Spleen (tissue), 11 donors: ENCODE results near the gene SHC1. TPM values are rescaled to one million over a fixed set of nuclear protein-coding genes. Genes with fewer than 3 reads are reported as not detected.

Source experiments
- DNase-seq: peaks from one replicate; pipeline ENCODE4 v3.0.0-alpha.2; 2020
- H3K27ac ChIP-seq, 8 donors: fragments of 200-600 bp; sonication (generic) in 7 of 8; 1 replicate in 4 of 8; 2 replicates in 4 of 8; pipeline versions ENCODE4 v1.5.0 to v1.8.0; 2016 to 2021; ENCODE audit warnings: inconsistent platforms in 4 of 8, mild to moderate bottlenecking in 4 of 8, moderate library complexity in 1 of 8
- H3K27me3 ChIP-seq, 7 donors: fragments of 200-600 bp; sonication (generic) in 6 of 7; replicated peaks in 1 of 7; 1 replicate in 4 of 7; 2 replicates in 3 of 7; pipeline versions ENCODE4 v1.5.0 to v1.8.0; 2016 to 2021; ENCODE audit warnings: inconsistent platforms in 3 of 7, mild to moderate bottlenecking in 1 of 7
- H3K36me3 ChIP-seq, 6 donors: fragments of 200-600 bp; sonication (generic) in 5 of 6; 1 replicate in 4 of 6; 2 replicates in 2 of 6; pipeline versions ENCODE4 v1.5.0 to v1.8.0; 2016 to 2021; ENCODE audit warnings: inconsistent platforms in 2 of 6
- H3K4me1 ChIP-seq, 6 donors: fragments of 200-600 bp; sonication (generic) in 5 of 6; 1 replicate in 3 of 6; 2 replicates in 3 of 6; pipeline versions ENCODE4 v1.5.0 to v1.8.0; 2016 to 2021; ENCODE audit warnings: inconsistent platforms in 3 of 6
- H3K4me3 ChIP-seq, 8 donors: fragments of 200-600 bp; sonication (generic) in 7 of 8; 1 replicate in 4 of 8; 2 replicates in 4 of 8; pipeline versions ENCODE4 v1.5.0 to v1.8.0; 2016 to 2021; ENCODE audit warnings: inconsistent platforms in 4 of 8, mild to moderate bottlenecking in 4 of 8, moderate library complexity in 2 of 8
- H3K9me3 ChIP-seq, 8 donors: fragments of 200-600 bp; sonication (generic) in 7 of 8; 1 replicate in 4 of 8; 2 replicates in 4 of 8; pipeline versions ENCODE4 v1.5.0 to v1.8.0; 2016 to 2021; ENCODE audit warnings: inconsistent platforms in 4 of 8
- CTCF ChIP-seq, 11 experiments: fragments of 200-600 bp in 7 of 11; fragments of 450-650 bp in 4 of 11; sonication (generic) in 4 of 11; IDR thresholded peaks in 8 of 11; conservative IDR thresholded peaks in 3 of 11; 1 replicate in 7 of 11; 2 replicates in 4 of 11; pipeline versions ENCODE4 v1.4.0 to v1.8.0; 2016 to 2021; ENCODE audit warnings: antibody characterized with exemption in 11 of 11, inconsistent platforms in 4 of 11, mild to moderate bottlenecking in 1 of 11
- POLR2A ChIP-seq, 3 donors: fragments of 450-650 bp; IDR thresholded peaks; one replicate each; pipeline ENCODE4 v1.5.1; 2017; ENCODE audit warnings: antibody characterized with exemption in 3 of 3, mild to moderate bottlenecking in 1 of 3
- POLR2AphosphoS5 ChIP-seq, 3 donors: sonication (generic); formaldehyde crosslinking; IDR thresholded peaks; one replicate each; pipeline ENCODE4 v1.5.1; 2017; ENCODE audit warnings: antibody characterized with exemption in 3 of 3
- WGBS, 5 donors: extraction: QIAGEN DNeasy Blood & Tissue Kit in 3 of 5; methylation state at CpG; one replicate each; pipeline versions ENCODE4 v1.1.5 to v1.1.7; 2013 to 2018; 5-methylcytosine and 5-hydroxymethylcytosine counted together
- intact Hi-C: fragments of 100-400 bp; cut with DNase I; formaldehyde crosslinking; loops from one replicate; pipeline ENCODE4 v1.15.0; 2023; ENCODE audit warnings: low total_unique reads
- polyA plus RNA-seq, 3 donors: library from polyadenylated mRNA; stranded (reverse); fragments of 200-250 nt; gene quantifications; one replicate each; pipeline ENCODE4 v1.2.1, GENCODE V29; 2013
- total RNA-seq, 7 donors: library from RNA; depleted of rRNA in 3 of 7; stranded (reverse); fragments of >200 nt in 3 of 7; fragmentation: NEBNext Ultra II Directional in 4 of 7; extraction: Animal tissue kit (Norgen Biotek cat#: 25700) in 4 of 7; gene quantifications; one replicate each; pipeline versions ENCODE4 v1.1.0 to v1.2.1, GENCODE V29; 2016 to 2021
- donor health status: healthy with polysubstance abuse.
- donor health status: DM: no; HTN: no; CAD: no; lungs with moderate emphysema.
- donor health status: DM: no; HTN: no; CAD: no.
- donor health status: Bipolar disorder and iron deficiency.
- donor health status: healthy.
- donor health status: DM: no; HTN: no; CAD: no.
- donor health status: DM: yes; HTN: yes; CAD: no.

The SHC1 gene
- total and polyA plus RNA-seq, 10 donors = 36.8 to 133 (median 92.3) TPM

DNA sequence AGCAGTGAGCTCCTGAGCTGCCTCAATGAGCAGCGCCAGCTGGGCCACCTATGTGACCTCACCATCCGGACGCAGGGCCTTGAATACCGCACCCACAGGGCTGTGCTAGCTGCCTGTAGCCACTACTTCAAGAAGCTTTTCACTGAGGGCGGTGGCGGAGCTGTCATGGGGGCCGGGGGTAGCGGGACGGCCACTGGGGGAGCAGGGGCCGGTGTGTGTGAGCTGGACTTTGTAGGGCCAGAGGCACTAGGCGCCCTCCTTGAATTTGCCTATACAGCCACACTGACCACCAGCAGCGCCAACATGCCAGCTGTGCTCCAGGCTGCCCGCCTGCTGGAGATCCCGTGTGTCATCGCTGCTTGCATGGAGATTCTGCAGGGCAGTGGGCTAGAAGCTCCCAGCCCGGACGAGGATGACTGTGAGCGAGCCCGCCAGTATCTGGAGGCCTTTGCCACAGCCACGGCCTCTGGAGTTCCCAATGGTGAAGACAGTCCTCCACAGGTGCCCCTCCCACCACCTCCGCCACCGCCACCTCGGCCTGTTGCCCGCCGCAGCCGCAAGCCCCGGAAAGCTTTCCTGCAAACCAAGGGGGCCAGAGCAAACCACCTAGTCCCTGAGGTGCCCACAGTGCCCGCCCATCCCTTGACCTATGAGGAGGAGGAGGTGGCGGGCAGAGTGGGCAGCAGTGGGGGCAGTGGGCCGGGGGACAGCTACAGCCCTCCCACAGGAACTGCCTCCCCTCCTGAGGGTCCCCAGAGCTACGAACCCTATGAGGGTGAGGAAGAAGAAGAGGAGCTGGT is 44.4 kb upstream of the SHC1 start:
- peak overlapping the region in 5 of 8 donors; percentile 29 to 99 (median 96) for H3K27ac ChIP-seq
- WGBS, 5 donors = 88 to 96% (median 91%) methylated on average over 15 to 31 of the region's 31 CpGs
- no peak overlapping the region for H3K4me3 ChIP-seq
- peaks cover 47 to 100% (median 96%) of the 10 kb centered on the region in 6 donors for H3K4me1 ChIP-seq
- no peaks in the 10 kb centered on the region for H3K9me3 ChIP-seq
- peak in 1 of 3 donors; percentile 55 for TF ChIP-seq POLR2AphosphoS5 (IDR thresholded peaks at IDR 0.05)
- no peak for TF ChIP-seq POLR2A (IDR thresholded peaks at IDR 0.05)
- TF ChIP-seq CTCF (IDR thresholded peaks at IDR 0.05 in 8 of 11, conservative IDR thresholded peaks at IDR 0.05 in 3 of 11) = no peak
- intact Hi-C loops = no loop called here
- H3K27me3 ChIP-seq = no peaks in the 10 kb centered on the region
- H3K36me3 ChIP-seq = peaks cover 0 to 45% (median 19%) of the 10 kb centered on the region in 6 donors
- no peak for DNase-seq

DNA sequence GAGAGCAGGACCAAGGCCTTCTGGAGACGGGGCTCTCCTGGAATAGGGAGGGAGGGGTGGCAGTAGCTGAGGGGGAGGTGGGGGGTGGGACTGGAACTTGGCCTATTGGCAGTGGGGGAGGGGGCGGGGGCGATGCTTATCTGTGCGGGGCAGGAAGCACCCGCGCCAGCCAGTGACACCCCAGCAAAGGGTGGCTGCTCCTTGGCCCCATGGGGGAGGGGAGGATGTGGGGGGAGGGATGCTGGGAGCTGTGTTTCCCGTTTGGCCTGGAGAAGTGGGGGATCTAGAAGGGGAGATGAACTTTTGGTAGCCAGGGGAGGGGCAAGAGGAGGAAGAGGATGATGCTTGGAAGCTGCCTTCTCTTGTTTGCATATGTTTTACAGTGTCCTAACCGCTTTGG is 43.1 kb upstream of the SHC1 start:
- H3K4me3 ChIP-seq = peak overlapping the region in 1 of 8 donors; percentile 30
- H3K9me3 ChIP-seq = no peaks in the 10 kb centered on the region
- no peak for TF ChIP-seq CTCF (IDR thresholded peaks at IDR 0.05 in 8 of 11, conservative IDR thresholded peaks at IDR 0.05 in 3 of 11)
- peak in 1 of 3 donors; percentile 45 for TF ChIP-seq POLR2AphosphoS5 (IDR thresholded peaks at IDR 0.05)
- no peak for DNase-seq
- H3K36me3 ChIP-seq = peaks cover 0 to 45% (median 19%) of the 10 kb centered on the region in 6 donors
- 14 to 21% (median 19%) methylated on average over 4 to 8 of the region's 8 CpGs for WGBS, 5 donors
- peaks cover 47 to 100% (median 100%) of the 10 kb centered on the region in 6 donors for H3K4me1 ChIP-seq
- no peaks in the 10 kb centered on the region for H3K27me3 ChIP-seq
- peak overlapping the region in 7 of 8 donors; percentile 60 to 99 (median 95) for H3K27ac ChIP-seq
- intact Hi-C loops = no loop called here

DNA sequence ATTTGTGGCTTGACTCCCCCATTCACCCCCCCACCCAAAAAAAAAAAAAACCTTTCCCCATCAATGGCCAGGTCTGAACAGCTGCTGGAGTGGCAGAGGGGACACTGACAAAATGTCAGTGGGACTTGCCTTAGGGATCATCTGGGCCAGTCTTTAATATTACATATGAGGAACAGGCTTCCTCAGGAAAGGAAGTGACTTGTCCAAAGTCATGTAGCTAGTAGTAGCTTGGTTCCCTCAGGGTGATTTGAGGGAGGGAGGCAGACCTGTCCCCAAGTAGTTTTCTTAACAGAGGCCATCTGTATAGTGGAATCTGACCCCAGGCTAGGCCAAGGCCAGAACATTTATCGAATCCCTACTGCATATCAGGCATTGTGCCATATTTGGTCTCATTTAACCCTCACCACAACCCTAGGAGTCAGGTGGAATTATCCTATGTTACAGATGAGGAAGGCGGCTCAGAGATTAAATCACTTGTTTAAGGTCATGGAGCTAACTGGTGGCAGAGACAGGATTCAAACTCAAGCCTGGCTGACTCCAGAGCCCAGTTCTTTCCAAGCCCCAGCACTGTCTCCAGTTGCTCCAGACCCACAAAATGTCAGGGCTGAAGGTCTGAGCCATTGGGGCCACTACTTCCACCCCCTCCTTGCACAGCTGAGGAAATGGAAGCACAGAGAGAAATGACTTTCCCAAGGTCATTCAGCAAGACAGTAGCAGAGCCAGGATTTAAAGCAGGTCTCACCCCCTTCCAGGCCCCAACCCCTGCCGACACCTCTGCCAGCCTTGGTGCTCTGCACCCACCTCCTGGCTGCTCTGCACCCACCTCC is 42.4 kb upstream of the SHC1 start:
- H3K36me3 ChIP-seq = peaks cover 0 to 45% (median 19%) of the 10 kb centered on the region in 6 donors
- DNase-seq = peak; percentile 69
- H3K4me3 ChIP-seq = peak overlapping the region in 1 of 8 donors; percentile 76
- 52 to 88% (median 65%) methylated on average over 2 to 3 of the region's 3 CpGs for WGBS, 5 donors
- peaks cover 43 to 100% (median 100%) of the 10 kb centered on the region in 6 donors for H3K4me1 ChIP-seq
- H3K27ac ChIP-seq = peak overlapping the region in 7 of 8 donors; percentile 60 to 99 (median 95)
- TF ChIP-seq POLR2A (IDR thresholded peaks at IDR 0.05) (no peak), CTCF (IDR thresholded peaks at IDR 0.05 in 8 of 11, conservative IDR thresholded peaks at IDR 0.05 in 3 of 11) (no peak), POLR2AphosphoS5 (IDR thresholded peaks at IDR 0.05) (no peak)
- no peaks in the 10 kb centered on the region for H3K27me3 ChIP-seq
- H3K9me3 ChIP-seq = no peaks in the 10 kb centered on the region
- intact Hi-C loops = no loop called here
